H1 (cell line): ENCODE measurements around the gene MAPRE3.

Source experiments
- TAF1 ChIP-seq: IDR thresholded peaks from 2 replicates; pipeline ENCODE4 v1.6.1; 2011; ENCODE audit warnings: mild to moderate bottlenecking, low read depth, low read length
- ZNF274 ChIP-seq: IDR thresholded peaks from 2 replicates; pipeline ENCODE4 v1.7.0; 2012; ENCODE audit warnings: low read length, borderline replicate concordance; ENCODE audit errors: extremely low read depth
- TF ChIP-seq, protein P1 (sequence below), 3 experiments: IDR thresholded peaks; 1 replicate in 2 of 3; 2 replicates in 1 of 3; pipeline versions ENCODE4 v1.5.1 to v1.6.1; 2011; ENCODE audit warnings: low read length in 3 of 3, mild to moderate bottlenecking in 3 of 3, inconsistent platforms in 2 of 3, low read depth in 1 of 3, moderate library complexity in 1 of 3; ENCODE audit not compliant: insufficient read depth in 1 of 3; ENCODE audit errors: control extremely low read depth in 1 of 3
- TF ChIP-seq, protein P2 (sequence below): IDR thresholded peaks from 2 replicates; pipeline ENCODE4 v1.6.1; 2012; ENCODE audit warnings: inconsistent platforms

DNA sequence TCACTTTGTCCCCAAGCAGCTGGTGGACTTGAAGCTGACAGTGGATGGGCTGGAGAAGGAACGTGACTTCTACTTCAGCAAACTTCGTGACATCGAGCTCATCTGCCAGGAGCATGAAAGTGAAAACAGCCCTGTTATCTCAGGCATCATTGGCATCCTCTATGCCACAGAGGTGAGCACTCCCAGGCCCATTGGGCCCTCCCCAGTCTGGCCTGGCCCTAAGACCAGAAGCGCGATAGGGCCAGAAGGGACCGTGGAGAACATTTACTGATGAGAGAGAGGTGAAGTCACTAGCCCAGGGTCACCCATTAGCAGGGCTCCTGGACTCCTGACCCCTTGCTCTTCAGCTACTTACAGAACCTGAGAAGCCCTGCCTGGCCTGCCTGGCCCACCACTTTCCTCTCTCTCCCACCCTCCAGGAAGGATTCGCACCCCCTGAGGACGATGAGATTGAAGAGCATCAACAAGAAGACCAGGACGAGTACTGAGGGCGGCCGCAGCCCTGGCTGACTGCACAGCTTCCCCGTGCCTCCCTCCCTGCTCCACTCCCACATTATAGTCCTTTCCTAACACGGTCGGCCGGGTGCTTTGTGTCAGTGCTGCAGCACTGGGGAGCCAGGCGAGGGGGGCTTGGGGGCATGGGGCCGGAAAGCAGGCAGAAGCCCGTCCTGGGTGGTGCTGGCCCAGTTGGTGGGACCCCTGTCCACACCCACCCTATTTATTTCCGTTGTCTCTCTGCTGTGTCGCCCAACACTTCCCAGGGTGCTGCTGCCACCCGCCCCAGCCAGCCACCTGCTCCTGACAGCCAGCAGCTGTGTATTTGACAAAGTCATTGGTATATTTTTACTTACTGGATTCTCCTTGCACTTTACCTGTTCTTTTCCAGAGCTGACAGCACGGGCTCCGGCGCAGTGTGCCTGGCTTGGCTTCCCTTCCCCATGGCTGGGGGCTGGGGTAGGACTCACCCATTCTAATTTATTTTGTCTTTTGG, 55.7 kb downstream of the MAPRE3 start:
- TF ChIP-seq, protein P1, sequence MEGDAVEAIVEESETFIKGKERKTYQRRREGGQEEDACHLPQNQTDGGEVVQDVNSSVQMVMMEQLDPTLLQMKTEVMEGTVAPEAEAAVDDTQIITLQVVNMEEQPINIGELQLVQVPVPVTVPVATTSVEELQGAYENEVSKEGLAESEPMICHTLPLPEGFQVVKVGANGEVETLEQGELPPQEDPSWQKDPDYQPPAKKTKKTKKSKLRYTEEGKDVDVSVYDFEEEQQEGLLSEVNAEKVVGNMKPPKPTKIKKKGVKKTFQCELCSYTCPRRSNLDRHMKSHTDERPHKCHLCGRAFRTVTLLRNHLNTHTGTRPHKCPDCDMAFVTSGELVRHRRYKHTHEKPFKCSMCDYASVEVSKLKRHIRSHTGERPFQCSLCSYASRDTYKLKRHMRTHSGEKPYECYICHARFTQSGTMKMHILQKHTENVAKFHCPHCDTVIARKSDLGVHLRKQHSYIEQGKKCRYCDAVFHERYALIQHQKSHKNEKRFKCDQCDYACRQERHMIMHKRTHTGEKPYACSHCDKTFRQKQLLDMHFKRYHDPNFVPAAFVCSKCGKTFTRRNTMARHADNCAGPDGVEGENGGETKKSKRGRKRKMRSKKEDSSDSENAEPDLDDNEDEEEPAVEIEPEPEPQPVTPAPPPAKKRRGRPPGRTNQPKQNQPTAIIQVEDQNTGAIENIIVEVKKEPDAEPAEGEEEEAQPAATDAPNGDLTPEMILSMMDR (IDR thresholded peaks at IDR 0.05; ENCODE audit: control extremely low read depth in 1 of 3, insufficient read depth in 1 of 3, low read depth in 1 of 3, low read length in 3 of 3), result no peak
- no peak for TF ChIP-seq TAF1
- TF ChIP-seq, protein P2, sequence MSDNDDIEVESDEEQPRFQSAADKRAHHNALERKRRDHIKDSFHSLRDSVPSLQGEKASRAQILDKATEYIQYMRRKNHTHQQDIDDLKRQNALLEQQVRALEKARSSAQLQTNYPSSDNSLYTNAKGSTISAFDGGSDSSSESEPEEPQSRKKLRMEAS, result no peak
- TF ChIP-seq ZNF274, result no peak
